Activated T-helper 1 cell treated with anti-CD3 and anti-CD28 coated beads, Interleukin-12 subunit alpha, Interleukin-12 subunit beta, Interleukin-2, Interleukin-4 antibody, amounts not matched to agents 30 ng/mL and 10 ng/mL and 1 ng/mL, durations not matched to agents 14 hours and 24 hours and 36 hours (primary cell): ENCODE results near the gene ITPRIPL1. TPM values are rescaled to one million over a fixed set of nuclear protein-coding genes. Genes with fewer than 3 reads are reported as not detected.
"Not testable (repeated sequence)": the region's sequence is repeated elsewhere in the genome, so short reads cannot be mapped to it uniquely, and the experiment has no call there.

ENCODE experiments used
- DNase-seq: peaks from one replicate; pipeline ENCODE4 v3.0.0; 2021; ENCODE audit warnings: low spot score
- H3K27ac Mint-ChIP-seq: one replicate; pipeline ENCODE4 v1.8.0; 2021; ENCODE audit warnings: mild to moderate bottlenecking, mixed read lengths
- H3K27me3 Mint-ChIP-seq: one replicate; pipeline ENCODE4 v1.8.0; 2022; ENCODE audit warnings: mild to moderate bottlenecking, moderate library complexity, mixed read lengths; ENCODE audit not compliant: insufficient read depth
- H3K36me3 Mint-ChIP-seq: one replicate; pipeline ENCODE4 v1.8.0; 2021; ENCODE audit warnings: low read depth, mixed read lengths
- H3K4me1 Mint-ChIP-seq: one replicate; pipeline ENCODE4 v1.8.0; 2021; ENCODE audit warnings: low read depth, mixed read lengths
- H3K4me3 Mint-ChIP-seq: one replicate; pipeline ENCODE4 v1.8.0; 2021; ENCODE audit warnings: mild to moderate bottlenecking, moderate library complexity, mixed read lengths
- H3K9me3 Mint-ChIP-seq: one replicate; pipeline ENCODE4 v1.8.0; 2021; ENCODE audit warnings: mixed read lengths
- intact Hi-C: fragments of 100-400 bp; cut with micrococcal nuclease; formaldehyde crosslinking; loops from one replicate; pipeline ENCODE4 v1.15.1; 2024
- total RNA-seq: library from RNA; stranded (reverse); gene quantifications from 2 replicates; pipeline ENCODE4 v1.2.3, GENCODE V29; 2022

ITPRIPL1 gene
- total RNA-seq = 52.1 and 54.5 TPM in 2 replicates

DNA sequence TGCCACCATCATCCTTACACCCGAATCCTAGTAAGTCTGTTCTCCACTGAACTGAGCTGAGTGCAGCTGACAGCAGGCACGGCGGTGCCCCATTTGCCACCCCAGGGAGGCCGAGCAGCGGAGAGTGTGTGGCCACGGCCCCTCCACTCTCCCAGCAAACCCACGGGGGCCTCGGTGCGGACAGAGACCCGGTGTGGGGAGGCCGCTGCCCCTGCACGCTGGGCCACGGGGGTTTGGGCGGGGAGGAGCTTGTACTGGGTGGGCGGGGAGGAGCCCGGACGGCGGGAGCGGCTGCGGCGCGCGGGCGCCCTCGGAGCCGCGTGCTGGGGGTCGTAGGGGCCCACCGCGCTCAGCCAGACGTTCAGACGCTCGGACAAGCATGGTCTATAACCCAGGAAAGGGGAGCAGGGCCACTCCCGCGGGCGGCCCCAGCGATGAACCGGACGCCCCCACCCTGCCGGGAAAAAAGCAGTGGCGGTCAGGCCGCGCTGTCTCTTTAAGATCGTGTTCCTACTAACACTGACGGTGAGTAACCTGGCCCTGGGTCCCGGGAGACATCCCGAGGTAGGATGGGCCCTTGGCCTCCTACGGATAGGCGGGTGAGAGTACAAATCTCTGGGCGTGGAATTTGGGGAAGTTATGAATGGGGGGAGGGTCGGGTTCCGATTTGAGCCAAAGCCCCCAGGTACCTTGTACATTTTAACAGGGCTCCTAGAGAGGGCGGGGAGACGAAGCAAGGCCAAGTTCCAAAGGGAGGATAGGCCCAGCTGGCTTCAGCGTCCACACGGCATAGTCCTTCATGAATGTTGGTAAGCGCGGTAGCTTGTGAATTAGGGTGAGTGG lies at the start of gene ITPRIPL1:
Gene ITPRIPL1, plus strand, starts transcription at position 277 of the 843 bp plus-strand sequence. Its CDS starts 523 bp downstream, at position 800.
- peak within 1 kb of the TSS; percentile 97 for H3K4me3 Mint-ChIP-seq
- no peaks in the 10 kb centered on the region for H3K27me3 Mint-ChIP-seq
- H3K27ac Mint-ChIP-seq = peak within 1 kb of the TSS; percentile 94
- intact Hi-C loops = loop anchor here (1.0 kb wide), 2 partner anchors 10 to 59 kb away; partner anchors contain the start of genes CIAO1 and NCAPH
- peaks cover 40% of the 10 kb centered on the region for H3K36me3 Mint-ChIP-seq
- DNase-seq = peak; percentile 30
- peaks cover 64% of the 10 kb centered on the region for H3K4me1 Mint-ChIP-seq
- no peaks in the 10 kb centered on the region for H3K9me3 Mint-ChIP-seq

GRCh38 chr2:96276787-96277499 lies 48.2 kb upstream of the ITPRIPL1 start:
- Mint-ChIP-seq H3K36me3 (peaks cover 56% of the 10 kb centered on the region), H3K4me3 (no peak overlapping the region), H3K4me1 (no peaks in the 10 kb centered on the region), H3K27me3 (no peaks in the 10 kb centered on the region), H3K27ac (no peak overlapping the region), H3K9me3 (no peaks in the 10 kb centered on the region)
- intact Hi-C loops = no loop called here
- no peak for DNase-seq

GRCh38 chr2:96287273-96287856 lies 37.8 kb upstream of the ITPRIPL1 start:
- H3K4me1 Mint-ChIP-seq = peaks cover 7% of the 10 kb centered on the region
- H3K9me3 Mint-ChIP-seq = no peaks in the 10 kb centered on the region
- H3K27ac Mint-ChIP-seq = peak overlapping the region; percentile 19
- no peak overlapping the region for H3K4me3 Mint-ChIP-seq
- intact Hi-C loops = no loop called here
- H3K27me3 Mint-ChIP-seq = no peaks in the 10 kb centered on the region
- H3K36me3 Mint-ChIP-seq = peaks cover 75% of the 10 kb centered on the region
- no peak for DNase-seq

DNA sequence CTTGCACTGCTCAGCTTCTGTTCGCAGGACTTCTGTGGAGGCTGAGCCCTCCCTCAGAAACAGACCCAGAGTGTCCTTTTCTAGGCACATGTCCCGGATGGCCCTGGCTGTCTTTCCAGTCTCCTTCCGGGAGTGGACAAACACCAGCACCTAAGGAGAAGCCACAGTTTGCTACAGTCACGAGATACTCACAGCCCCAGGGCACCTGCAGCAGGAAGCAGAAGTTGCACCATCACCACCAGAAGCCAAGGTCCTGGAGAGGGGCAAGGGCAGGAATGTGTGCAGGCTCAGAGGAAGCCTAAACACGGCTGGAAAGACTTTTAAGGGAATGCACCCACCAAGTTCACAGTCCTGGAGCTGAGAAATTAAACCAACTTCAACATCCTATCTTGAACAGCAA lies 33.4 kb upstream of the ITPRIPL1 start:
- intact Hi-C loops = no loop called here
- Mint-ChIP-seq H3K36me3 (peaks cover 82% of the 10 kb centered on the region), H3K27ac (no peak overlapping the region), H3K27me3 (no peaks in the 10 kb centered on the region), H3K9me3 (no peaks in the 10 kb centered on the region), H3K4me1 (peaks cover 7% of the 10 kb centered on the region), H3K4me3 (no peak overlapping the region)
- DNase-seq = no peak

DNA sequence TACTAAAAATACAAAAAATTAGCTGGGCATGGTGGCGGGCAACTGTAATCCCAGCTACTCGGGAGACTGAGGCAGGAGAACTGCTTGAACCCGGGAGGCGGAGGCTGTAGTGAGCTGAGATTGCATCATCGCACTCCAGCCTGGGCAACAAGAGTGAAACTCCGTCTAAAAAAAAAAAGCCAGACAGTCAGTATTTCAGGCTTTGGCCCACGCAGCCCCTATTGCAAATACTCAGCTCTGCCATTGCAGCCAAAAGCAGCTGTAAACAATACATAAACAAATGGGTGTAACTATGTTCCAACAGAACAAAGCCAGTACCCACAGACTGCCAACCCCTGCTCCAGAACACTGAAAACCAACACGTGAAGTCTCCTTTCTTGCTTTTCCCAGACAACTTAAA lies 30.8 kb upstream of the ITPRIPL1 start:
- H3K27ac Mint-ChIP-seq, DNase-seq, H3K4me3 Mint-ChIP-seq, intact Hi-C loops, H3K27me3 Mint-ChIP-seq, H3K9me3 Mint-ChIP-seq, H3K4me1 Mint-ChIP-seq: not testable (repeated sequence)
- H3K36me3 Mint-ChIP-seq = peaks cover 80% of the 10 kb centered on the region

DNA sequence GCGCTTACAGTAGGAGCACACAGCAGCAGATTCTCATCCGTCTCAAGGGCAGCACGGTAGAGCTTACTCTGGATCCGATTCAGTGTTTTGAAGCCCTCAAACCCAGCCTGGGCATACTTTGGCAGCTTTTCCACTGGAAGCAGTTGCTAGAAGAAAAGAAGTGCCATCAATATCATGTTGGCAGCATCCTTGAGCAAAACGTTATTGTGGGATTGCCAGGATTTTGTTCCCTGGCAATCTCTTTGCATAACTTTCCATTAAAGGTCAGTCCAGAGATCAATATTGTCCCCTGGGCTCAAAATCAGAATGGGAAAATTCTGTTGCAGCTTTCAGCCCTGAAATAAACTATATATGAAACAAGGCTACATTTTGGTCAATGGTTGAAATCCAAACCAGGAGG lies 28.2 kb upstream of the ITPRIPL1 start:
- no peaks in the 10 kb centered on the region for H3K9me3 Mint-ChIP-seq
- intact Hi-C loops = no loop called here
- H3K4me1 Mint-ChIP-seq = peaks cover 20% of the 10 kb centered on the region
- no peaks in the 10 kb centered on the region for H3K27me3 Mint-ChIP-seq
- no peak for DNase-seq
- H3K4me3 Mint-ChIP-seq = no peak overlapping the region
- H3K27ac Mint-ChIP-seq = no peak overlapping the region
- H3K36me3 Mint-ChIP-seq = peaks cover 68% of the 10 kb centered on the region

- Mint-ChIP-seq H3K4me1 (peaks cover 53% of the 10 kb centered on the region), H3K27me3 (no peaks in the 10 kb centered on the region), H3K27ac (no peak overlapping the region), H3K9me3 (no peaks in the 10 kb centered on the region), H3K36me3 (peaks cover 64% of the 10 kb centered on the region), H3K4me3 (no peak overlapping the region)
- intact Hi-C loops = no loop called here
- no peak for DNase-seq
These were observed 23.3 kb upstream of the ITPRIPL1 start for GRCh38 chr2:96301865-96302264.

DNA sequence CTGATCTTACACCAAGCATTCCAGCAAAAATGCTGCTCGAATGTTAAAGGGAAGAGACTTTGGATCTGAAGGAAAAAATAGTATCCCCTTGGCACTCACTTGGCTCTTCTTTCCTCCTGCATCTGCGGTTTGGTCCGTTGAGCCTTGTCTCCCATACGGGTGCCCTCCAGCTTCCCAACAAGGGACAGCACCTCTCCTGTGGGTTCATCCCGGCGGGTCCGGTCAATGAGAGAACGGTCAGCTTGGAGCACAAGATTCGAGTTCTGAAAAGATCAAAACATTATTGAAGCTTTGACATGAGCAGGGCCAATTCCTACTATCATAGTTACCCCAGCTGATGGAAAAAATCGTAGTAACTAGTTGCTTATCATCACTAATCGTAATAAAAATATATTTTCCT lies 20.5 kb upstream of the ITPRIPL1 start:
- H3K36me3 Mint-ChIP-seq = peaks cover 44% of the 10 kb centered on the region
- peaks cover 45% of the 10 kb centered on the region for H3K4me1 Mint-ChIP-seq
- intact Hi-C loops = loop anchor here (1.0 to 5.0 kb wide), 11 partner anchors 17 to 553 kb away; partner anchors contain the start of genes ANKRD39, CIAO1 and LMAN2L

DNA sequence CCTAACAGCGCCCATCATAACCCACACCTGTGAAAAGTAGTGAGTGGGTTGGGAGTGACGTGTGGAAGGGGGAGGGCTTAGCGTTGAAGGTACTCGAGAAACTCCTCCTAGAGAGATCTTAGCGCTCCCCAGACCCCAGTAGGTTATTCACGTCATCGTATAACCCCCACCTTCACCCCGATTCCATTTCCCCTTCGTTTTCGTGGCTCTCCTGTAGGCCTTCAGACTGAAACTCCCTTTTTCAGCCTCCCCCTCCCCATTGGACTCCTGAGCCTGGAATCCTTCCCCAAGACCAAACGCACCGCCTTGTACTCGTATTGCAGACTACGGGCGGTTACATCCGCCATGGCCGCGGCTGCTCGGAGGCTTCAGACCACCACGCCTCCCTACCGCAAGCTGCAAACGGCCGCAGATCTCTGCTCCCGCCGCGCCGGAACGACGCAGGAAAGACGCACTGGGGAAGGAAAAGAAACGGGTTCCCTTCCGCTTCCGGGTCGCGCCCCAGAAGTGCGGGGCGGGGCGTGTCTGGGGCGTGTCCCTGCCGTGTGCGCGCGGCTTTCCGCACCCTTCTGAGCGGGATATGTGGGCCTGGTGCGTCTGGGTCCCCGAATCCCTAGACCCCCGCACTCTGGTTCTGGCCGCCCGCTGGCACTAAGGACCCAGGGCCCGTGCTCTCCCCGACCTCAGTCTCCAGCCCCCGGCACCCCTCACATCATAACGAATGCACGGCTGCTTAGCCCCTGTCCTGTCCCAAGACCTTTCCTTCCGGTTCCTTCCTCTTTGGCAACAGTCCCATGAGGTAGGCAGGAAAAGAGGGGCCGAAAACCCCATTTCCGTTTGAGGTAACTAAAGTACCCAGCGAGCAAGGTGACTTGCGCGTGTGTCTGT lies 19.8 kb upstream of the ITPRIPL1 start, which contains the start of gene SNRNP200:
Gene SNRNP200, minus strand, starts transcription at position 456 of the 888 bp plus-strand sequence. Its CDS starts 109 bp downstream, at position 347.
- no peaks in the 10 kb centered on the region for H3K27me3 Mint-ChIP-seq
- no peaks in the 10 kb centered on the region for H3K9me3 Mint-ChIP-seq
- peaks cover 45% of the 10 kb centered on the region for H3K4me1 Mint-ChIP-seq
- peak within 1 kb of the TSS; percentile 99 for H3K4me3 Mint-ChIP-seq
- H3K27ac Mint-ChIP-seq = peak within 1 kb of the TSS; percentile 96
- DNase-seq = peak; percentile 87
- peaks cover 47% of the 10 kb centered on the region for H3K36me3 Mint-ChIP-seq
- intact Hi-C loops = loop anchor here (1.0 to 5.0 kb wide), 11 partner anchors 16 to 552 kb away; partner anchors contain the start of genes ANKRD39, CIAO1 and LMAN2L

More for the DNA sequence above, 20.5 kb upstream of the ITPRIPL1 start:
- Mint-ChIP-seq H3K4me3 (peak overlapping the region; percentile 99), H3K9me3 (no peaks in the 10 kb centered on the region), H3K27ac (peak overlapping the region; percentile 96), H3K27me3 (no peaks in the 10 kb centered on the region)
- DNase-seq = no peak

GRCh38 chr2:96305979-96306308 lies 19.2 kb upstream of the ITPRIPL1 start:
- no peak for DNase-seq
- H3K4me1 Mint-ChIP-seq = peaks cover 43% of the 10 kb centered on the region
- H3K27me3 Mint-ChIP-seq = no peaks in the 10 kb centered on the region
- peak overlapping the region; percentile 96 for H3K27ac Mint-ChIP-seq
- H3K36me3 Mint-ChIP-seq = peaks cover 45% of the 10 kb centered on the region
- intact Hi-C loops = loop anchor here (1.0 to 5.0 kb wide), 11 partner anchors 15 to 551 kb away; partner anchors contain the start of genes ANKRD39, CIAO1 and LMAN2L
- H3K9me3 Mint-ChIP-seq = no peaks in the 10 kb centered on the region
- H3K4me3 Mint-ChIP-seq = peak overlapping the region; percentile 99

- Mint-ChIP-seq H3K4me3 (peak overlapping the region; percentile 99), H3K36me3 (peaks cover 42% of the 10 kb centered on the region)
These were observed 18.7 kb upstream of the ITPRIPL1 start for GRCh38 chr2:96306370-96306769.

GRCh38 chr2:96308248-96308647 lies 16.9 kb upstream of the ITPRIPL1 start:
- Mint-ChIP-seq H3K36me3 (peaks cover 35% of the 10 kb centered on the region), H3K4me3 (no peak overlapping the region), H3K27ac (no peak overlapping the region), H3K9me3 (no peaks in the 10 kb centered on the region), H3K4me1 (peaks cover 39% of the 10 kb centered on the region), H3K27me3 (no peaks in the 10 kb centered on the region)
- intact Hi-C loops = loop anchor here (5.0 kb wide), 2 partner anchors 151 to 549 kb away; partner anchors contain the start of gene ANKRD39
- no peak for DNase-seq

More at GRCh38 chr2:96306370-96306769, 18.7 kb upstream of the ITPRIPL1 start:
- no peaks in the 10 kb centered on the region for H3K27me3 Mint-ChIP-seq
- intact Hi-C loops = loop anchor here (5.0 kb wide), 2 partner anchors 149 to 551 kb away; partner anchors contain the start of gene ANKRD39
- peak overlapping the region; percentile 96 for H3K27ac Mint-ChIP-seq
- DNase-seq = no peak
- peaks cover 39% of the 10 kb centered on the region for H3K4me1 Mint-ChIP-seq
- no peaks in the 10 kb centered on the region for H3K9me3 Mint-ChIP-seq
